Common myeloid progenitor, CD34-positive (primary cell): ENCODE data around the gene CCL24. TPM values are rescaled to one million over a fixed set of nuclear protein-coding genes. Genes with fewer than 3 reads are reported as not detected.
"Not testable (repeated sequence)": the region's sequence is repeated elsewhere in the genome, so short reads cannot be mapped to it uniquely, and the experiment has no call there.

Source experiments
- CTCF ChIA-PET: fragments of 350-600 bp; sonication (Branson Sonifier 250); formaldehyde crosslinking; loops from one replicate; lab custom pipeline; 2021; ENCODE audit warnings: antibody characterized with exemption; lab: Charles Lee
- POLR2A ChIA-PET: fragments of 350-600 bp; sonication (Branson Sonifier 250); formaldehyde crosslinking; loops from one replicate; lab custom pipeline; 2021; ENCODE audit warnings: antibody characterized with exemption; lab: Charles Lee
- DNase-seq, 3 donors: peaks; one replicate each; pipeline versions ENCODE4 v3.0.0 to v3.0.0-alpha.2; 2013
- H3K27ac ChIP-seq, 2 experiments: 1 replicate in 1 of 2; 2 replicates in 1 of 2; pipeline ENCODE4 v1.7.0; 2013; ENCODE audit warnings: inconsistent platforms in 2 of 2, low read length in 2 of 2, mild to moderate bottlenecking in 2 of 2, low read depth in 1 of 2, moderate library complexity in 1 of 2; ENCODE audit not compliant: severe bottlenecking in 2 of 2, insufficient read depth in 1 of 2, poor library complexity in 1 of 2
- H3K27me3 ChIP-seq, 5 experiments: replicated peaks in 2 of 5; 1 replicate in 3 of 5; 2 replicates in 2 of 5; pipeline versions ENCODE4 v1.6.1 to v1.7.0; 2013; ENCODE audit warnings: low read length in 4 of 5, mild to moderate bottlenecking in 2 of 5, moderate library complexity in 2 of 5, inconsistent platforms in 1 of 5; ENCODE audit not compliant: insufficient read depth in 5 of 5, control insufficient read depth in 4 of 5
- H3K36me3 ChIP-seq, 4 experiments: 1 replicate in 2 of 4; 2 replicates in 2 of 4; pipeline versions ENCODE4 v1.6.1 to v1.7.0; 2013; ENCODE audit warnings: low read length in 3 of 4, control low read depth in 1 of 4, mild to moderate bottlenecking in 1 of 4; ENCODE audit not compliant: control insufficient read depth in 4 of 4, insufficient read depth in 4 of 4
- H3K4me1 ChIP-seq, 4 experiments: 1 replicate in 3 of 4; 2 replicates in 1 of 4; pipeline versions ENCODE4 v1.6.1 to v1.7.1; 2013; ENCODE audit warnings: low read length in 3 of 4, mild to moderate bottlenecking in 3 of 4, control low read depth in 1 of 4, inconsistent platforms in 1 of 4, moderate library complexity in 1 of 4; ENCODE audit not compliant: control insufficient read depth in 4 of 4, insufficient read depth in 4 of 4; ENCODE audit errors: control extremely low read depth in 1 of 4
- H3K4me3 ChIP-seq, 7 experiments: 1 replicate in 4 of 7; 2 replicates in 3 of 7; pipeline versions ENCODE4 v1.5.1 to v1.7.0; 2013; ENCODE audit warnings: mild to moderate bottlenecking in 7 of 7, low read length in 6 of 7, moderate library complexity in 6 of 7, inconsistent platforms in 2 of 7, low read depth in 2 of 7, control low read depth in 1 of 7; ENCODE audit not compliant: insufficient read depth in 4 of 7, control insufficient read depth in 1 of 7; ENCODE audit errors: extremely low read depth in 1 of 7
- H3K9me3 ChIP-seq, 5 experiments: 1 replicate in 4 of 5; 2 replicates in 1 of 5; pipeline versions ENCODE4 v1.6.1 to v1.7.1; 2013; ENCODE audit warnings: low read length in 4 of 5, mild to moderate bottlenecking in 2 of 5, inconsistent platforms in 1 of 5, low read depth in 1 of 5, moderate library complexity in 1 of 5; ENCODE audit not compliant: control insufficient read depth in 4 of 5, insufficient read depth in 2 of 5; ENCODE audit errors: control extremely low read depth in 1 of 5
- WGBS: methylation state at CpG from one replicate; pipeline ENCODE4 v1.1.5; 2013; ENCODE audit not compliant: insufficient coverage; 5-methylcytosine and 5-hydroxymethylcytosine counted together
- polyA plus RNA-seq: library from polyadenylated mRNA; unstranded; fragments of 120-200 nt; gene quantifications from one replicate; pipeline ENCODE4 v1.2.1, GENCODE V29; 2013

The CCL24 gene
- not detected for polyA plus RNA-seq

- H3K4me3 ChIP-seq: no peak within 1 kb of the TSS
- H3K36me3 ChIP-seq: no peaks in the 10 kb centered on the region
- CTCF ChIA-PET: interaction anchor here (0.8 to 1.4 kb wide), 2 partner anchors 10 to 64 kb away, joined by 3 to 4 read pairs; no protein-coding TSS in a partner anchor
- POLR2A ChIA-PET: no interaction called here
- peaks cover 0 to 6% (median 0%) of the 10 kb centered on the region in 5 experiments for H3K27me3 ChIP-seq
- 0% methylated on average over 6 of the region's 7 CpGs for WGBS
- peaks cover 0 to 11% (median 7%) of the 10 kb centered on the region in 4 experiments for H3K4me1 ChIP-seq
- no peak within 1 kb of the TSS for H3K27ac ChIP-seq
- peak; percentile 9 to 54 (median 52) for DNase-seq
- H3K9me3 ChIP-seq: no peaks in the 10 kb centered on the region
Observed at GRCh38 chr7:75813781-75814236, at the start of gene CCL24. Gene CCL24 (minus strand): TSS chr7:75813806. CDS start chr7:75813715, 91 bp downstream.

- DNase-seq: peak in 2 of 3 donors; percentile 40
- Histone ChIP-seq H3K36me3 (no peaks in the 10 kb centered on the region), H3K27ac (no peak overlapping the region), H3K4me3 (no peak overlapping the region), H3K27me3 (peaks cover 0 to under 1% (median 0%) of the 10 kb centered on the region in 5 experiments), H3K4me1 (peaks cover 0 to under 1% (median 0%) of the 10 kb centered on the region in 4 experiments), H3K9me3 (no peaks in the 10 kb centered on the region)
- CTCF ChIA-PET: no interaction called here
- 78% methylated on average over 3 of the region's 4 CpGs for WGBS
- POLR2A ChIA-PET: no interaction called here
Observed at GRCh38 chr7:75861636-75862035, 48.0 kb upstream of the CCL24 start.

- H3K27me3 ChIP-seq: no peaks in the 10 kb centered on the region
- H3K9me3 ChIP-seq: no peaks in the 10 kb centered on the region
- DNase-seq: no peak
- H3K4me3 ChIP-seq: no peak overlapping the region
- no peak overlapping the region for H3K27ac ChIP-seq
- ChIA-PET POLR2A (no interaction called here), CTCF (no interaction called here)
- H3K36me3 ChIP-seq: no peaks in the 10 kb centered on the region
- H3K4me1 ChIP-seq: no peaks in the 10 kb centered on the region
Observed at GRCh38 chr7:75858410-75858809, 44.8 kb upstream of the CCL24 start.

- CTCF ChIA-PET: interaction anchor here (0.6 kb wide), 1 partner anchor 20 kb away, joined by 3 read pairs; no protein-coding TSS in a partner anchor
Observed at GRCh38 chr7:75856536-75856935, 42.9 kb upstream of the CCL24 start.

GRCh38 chr7:75854813-75855345 lies 41.3 kb upstream of the CCL24 start:
- POLR2A ChIA-PET, H3K27ac ChIP-seq, H3K4me3 ChIP-seq, DNase-seq, H3K9me3 ChIP-seq, H3K27me3 ChIP-seq, H3K4me1 ChIP-seq, H3K36me3 ChIP-seq: not testable (repeated sequence)
- CTCF ChIA-PET: interaction anchor here (0.6 kb wide), 1 partner anchor 253 kb away, joined by 3 read pairs; no protein-coding TSS in a partner anchor
- WGBS: 86% methylated on average over 3 of the region's 10 CpGs

More at GRCh38 chr7:75856536-75856935, 42.9 kb upstream of the CCL24 start:
- Histone ChIP-seq H3K9me3 (no peaks in the 10 kb centered on the region), H3K4me1 (no peaks in the 10 kb centered on the region), H3K27me3 (no peaks in the 10 kb centered on the region), H3K27ac (no peak overlapping the region), H3K4me3 (no peak overlapping the region), H3K36me3 (no peaks in the 10 kb centered on the region)
- POLR2A ChIA-PET: no interaction called here
- WGBS: 65% methylated on average over 4 of the region's 6 CpGs
- DNase-seq: peak in 2 of 3 donors; percentile 62

GRCh38 chr7:75854233-75854632 lies 40.6 kb upstream of the CCL24 start:
- WGBS: 100% methylated on average over 4 of the region's 5 CpGs
- Histone ChIP-seq H3K4me3 (no peak overlapping the region), H3K27ac (no peak overlapping the region), H3K9me3 (no peaks in the 10 kb centered on the region), H3K27me3 (no peaks in the 10 kb centered on the region), H3K36me3 (no peaks in the 10 kb centered on the region), H3K4me1 (peaks cover 0 to 10% (median 5%) of the 10 kb centered on the region in 4 experiments)
- DNase-seq: no peak
- CTCF ChIA-PET: interaction anchor here (0.6 to 0.7 kb wide), 2 partner anchors 11 to 252 kb away, joined by 3 read pairs; no protein-coding TSS in a partner anchor
- POLR2A ChIA-PET: no interaction called here

GRCh38 chr7:75850235-75850634 lies 36.6 kb upstream of the CCL24 start:
- CTCF ChIA-PET: no interaction called here
- POLR2A ChIA-PET: no interaction called here
- WGBS: 50% methylated on average over 2 of the region's 4 CpGs

More at GRCh38 chr7:75850235-75850634, 36.6 kb upstream of the CCL24 start:
- no peaks in the 10 kb centered on the region for H3K9me3 ChIP-seq
- DNase-seq: peak in 2 of 3 donors; percentile 58 to 59
- no peaks in the 10 kb centered on the region for H3K36me3 ChIP-seq
- no peak overlapping the region for H3K27ac ChIP-seq
- H3K4me3 ChIP-seq: no peak overlapping the region
- peaks cover 0 to 10% (median 5%) of the 10 kb centered on the region in 4 experiments for H3K4me1 ChIP-seq
- H3K27me3 ChIP-seq: peaks cover 0 to 2% (median 0%) of the 10 kb centered on the region in 5 experiments
